ENCODE measurements around the gene WDR59. TPM values are rescaled to one million over a fixed set of nuclear protein-coding genes. Genes with fewer than 3 reads are reported as not detected.

The WDR59 gene
- total RNA-seq, 2 donors from 2014 or later, result 29.6 to 59.3 TPM

DNA sequence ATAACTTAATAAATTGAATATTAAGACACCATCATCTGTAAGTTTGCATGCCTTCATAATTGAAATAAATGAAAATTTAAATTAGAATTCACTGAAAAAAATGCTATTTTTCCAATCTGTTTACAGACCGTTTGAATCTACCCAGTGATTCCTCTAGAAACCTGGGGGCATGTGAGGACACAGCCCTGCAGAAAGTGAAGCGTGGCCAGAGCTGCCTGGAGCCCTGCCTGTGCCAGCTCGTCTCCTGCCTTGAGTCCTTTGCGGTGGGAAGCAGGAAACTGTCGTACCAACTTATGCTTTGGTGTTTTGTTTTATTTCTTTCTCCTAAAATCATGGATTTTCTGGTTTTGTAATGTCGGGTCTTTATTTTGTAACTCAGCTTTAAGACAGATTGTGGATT, 142.5 kb downstream of the WDR59 start:
- Histone ChIP-seq H3K27me3 (no peaks in the 10 kb centered on the region), H3K4me3 (no peak overlapping the region), H3K4me1 (no peaks in the 10 kb centered on the region), H3K9me3 (no peaks in the 10 kb centered on the region), H3K36me3 (replicated peaks in 1 of 2; ENCODE audit: insufficient read depth in 1 of 2, low read depth in 2 of 2) (no peaks in the 10 kb centered on the region), H3K27ac (no peak overlapping the region)
- intact Hi-C loops (cut with DNase I), result no loop called here
- WGBS, 2 donors, result 53 to 73% methylated on average over 6 of the region's 6 CpGs
- DNase-seq (no peak), ATAC-seq (no peak)
- no peak for TF ChIP-seq POLR2A (IDR thresholded peaks at IDR 0.05)
- TF ChIP-seq, protein P1, sequence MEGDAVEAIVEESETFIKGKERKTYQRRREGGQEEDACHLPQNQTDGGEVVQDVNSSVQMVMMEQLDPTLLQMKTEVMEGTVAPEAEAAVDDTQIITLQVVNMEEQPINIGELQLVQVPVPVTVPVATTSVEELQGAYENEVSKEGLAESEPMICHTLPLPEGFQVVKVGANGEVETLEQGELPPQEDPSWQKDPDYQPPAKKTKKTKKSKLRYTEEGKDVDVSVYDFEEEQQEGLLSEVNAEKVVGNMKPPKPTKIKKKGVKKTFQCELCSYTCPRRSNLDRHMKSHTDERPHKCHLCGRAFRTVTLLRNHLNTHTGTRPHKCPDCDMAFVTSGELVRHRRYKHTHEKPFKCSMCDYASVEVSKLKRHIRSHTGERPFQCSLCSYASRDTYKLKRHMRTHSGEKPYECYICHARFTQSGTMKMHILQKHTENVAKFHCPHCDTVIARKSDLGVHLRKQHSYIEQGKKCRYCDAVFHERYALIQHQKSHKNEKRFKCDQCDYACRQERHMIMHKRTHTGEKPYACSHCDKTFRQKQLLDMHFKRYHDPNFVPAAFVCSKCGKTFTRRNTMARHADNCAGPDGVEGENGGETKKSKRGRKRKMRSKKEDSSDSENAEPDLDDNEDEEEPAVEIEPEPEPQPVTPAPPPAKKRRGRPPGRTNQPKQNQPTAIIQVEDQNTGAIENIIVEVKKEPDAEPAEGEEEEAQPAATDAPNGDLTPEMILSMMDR (IDR thresholded peaks at IDR 0.05), result no peak

DNA sequence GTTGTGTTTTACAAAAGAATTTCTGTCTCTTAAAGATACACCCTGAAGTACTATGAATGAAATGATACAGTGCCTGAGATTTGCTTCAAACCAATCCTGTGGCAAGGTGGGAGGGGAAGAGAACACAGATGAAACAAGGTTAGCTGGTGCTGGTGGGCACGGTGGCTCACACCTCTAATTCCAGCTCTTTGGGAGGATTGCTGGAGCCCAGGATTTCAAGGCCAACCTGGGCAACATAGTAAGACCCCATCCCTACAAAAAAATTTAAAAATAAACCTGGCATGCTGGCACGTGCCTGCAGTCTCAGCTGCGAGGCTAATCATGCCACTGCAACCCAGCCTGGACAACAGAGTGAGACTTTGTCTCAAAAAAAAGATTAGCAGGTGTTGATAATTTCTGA, 143.0 kb downstream of the WDR59 start:
- no peak for ATAC-seq
- TF ChIP-seq, protein P1 (IDR thresholded peaks at IDR 0.05), result no peak
- TF ChIP-seq POLR2A (IDR thresholded peaks at IDR 0.05), result no peak
- Histone ChIP-seq H3K4me3 (no peak overlapping the region), H3K4me1 (no peaks in the 10 kb centered on the region), H3K36me3 (replicated peaks in 1 of 2; ENCODE audit: insufficient read depth in 1 of 2, low read depth in 2 of 2) (no peaks in the 10 kb centered on the region), H3K27ac (no peak overlapping the region), H3K27me3 (no peaks in the 10 kb centered on the region), H3K9me3 (no peaks in the 10 kb centered on the region)
- no peak for DNase-seq
- intact Hi-C loops (cut with DNase I), result no loop called here
- WGBS, 2 donors, result 48 to 49% methylated on average over 3 of the region's 3 CpGs

DNA sequence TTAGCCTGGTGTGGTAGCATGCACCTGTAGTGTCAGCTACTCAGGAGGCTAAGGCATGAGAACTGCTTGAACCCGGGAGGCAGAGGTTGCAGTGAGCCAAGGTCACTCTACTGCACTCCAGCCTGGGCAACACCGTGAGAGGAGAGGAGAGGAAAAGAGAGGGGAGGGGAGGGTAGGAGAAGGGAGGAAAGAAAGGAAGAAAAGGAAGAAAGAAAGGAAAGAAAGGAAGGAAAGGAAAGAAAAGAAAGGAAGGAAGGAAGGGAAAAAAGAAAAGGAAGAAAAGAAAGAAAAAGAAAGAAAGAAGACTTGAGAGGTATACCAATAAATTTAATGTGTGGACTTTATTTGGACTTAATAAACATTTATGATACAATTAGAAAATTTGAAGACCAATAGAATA, 143.5 kb downstream of the WDR59 start:
- Histone ChIP-seq H3K4me3 (no peak overlapping the region), H3K27ac (no peak overlapping the region), H3K4me1 (no peaks in the 10 kb centered on the region), H3K27me3 (no peaks in the 10 kb centered on the region), H3K36me3 (replicated peaks in 1 of 2; ENCODE audit: insufficient read depth in 1 of 2, low read depth in 2 of 2) (no peaks in the 10 kb centered on the region), H3K9me3 (no peaks in the 10 kb centered on the region)
- no peak for TF ChIP-seq POLR2A (IDR thresholded peaks at IDR 0.05)
- TF ChIP-seq, protein P1 (IDR thresholded peaks at IDR 0.05), result no peak
- WGBS, 2 donors, result 35 to 58% methylated on average over 2 of the region's 2 CpGs
- ATAC-seq (no peak), DNase-seq (no peak)
- intact Hi-C loops (cut with DNase I), result no loop called here

DNA sequence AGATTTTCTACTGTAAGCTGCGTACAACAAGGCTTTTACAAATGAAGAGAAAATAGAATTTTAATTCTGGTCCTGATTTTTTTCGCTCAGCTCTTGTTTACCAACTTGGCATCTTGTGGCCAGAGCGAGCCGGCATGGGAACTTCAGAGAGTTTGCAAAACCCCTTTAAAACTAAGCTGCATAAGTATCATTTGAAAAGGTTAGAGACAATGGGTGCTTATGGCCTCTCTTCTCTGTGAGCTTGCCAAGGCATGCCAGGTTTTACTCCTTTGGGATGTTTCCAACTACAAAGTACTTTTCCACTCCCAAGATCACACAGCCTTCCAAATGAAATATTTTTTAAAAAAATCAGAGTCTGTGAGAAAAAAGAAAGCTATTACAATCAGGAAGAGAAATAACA, 147.9 kb downstream of the WDR59 start:
- DNase-seq (no peak), ATAC-seq (no peak)
- no peaks in the 10 kb centered on the region for H3K27me3 ChIP-seq
- H3K9me3 ChIP-seq, result no peaks in the 10 kb centered on the region
- H3K27ac ChIP-seq, result peak overlapping the region in 1 of 4 donors; percentile 30
- no peak overlapping the region for H3K4me3 ChIP-seq
- WGBS, 2 donors, result 62 to 66% methylated on average over 4 of the region's 4 CpGs
- no peaks in the 10 kb centered on the region for H3K4me1 ChIP-seq
- no peaks in the 10 kb centered on the region for H3K36me3 ChIP-seq (replicated peaks in 1 of 2; ENCODE audit: insufficient read depth in 1 of 2, low read depth in 2 of 2)
- TF ChIP-seq, protein P1 (IDR thresholded peaks at IDR 0.05), result no peak
- TF ChIP-seq POLR2A (IDR thresholded peaks at IDR 0.05), result no peak
- intact Hi-C loops (cut with DNase I), result no loop called here

DNA sequence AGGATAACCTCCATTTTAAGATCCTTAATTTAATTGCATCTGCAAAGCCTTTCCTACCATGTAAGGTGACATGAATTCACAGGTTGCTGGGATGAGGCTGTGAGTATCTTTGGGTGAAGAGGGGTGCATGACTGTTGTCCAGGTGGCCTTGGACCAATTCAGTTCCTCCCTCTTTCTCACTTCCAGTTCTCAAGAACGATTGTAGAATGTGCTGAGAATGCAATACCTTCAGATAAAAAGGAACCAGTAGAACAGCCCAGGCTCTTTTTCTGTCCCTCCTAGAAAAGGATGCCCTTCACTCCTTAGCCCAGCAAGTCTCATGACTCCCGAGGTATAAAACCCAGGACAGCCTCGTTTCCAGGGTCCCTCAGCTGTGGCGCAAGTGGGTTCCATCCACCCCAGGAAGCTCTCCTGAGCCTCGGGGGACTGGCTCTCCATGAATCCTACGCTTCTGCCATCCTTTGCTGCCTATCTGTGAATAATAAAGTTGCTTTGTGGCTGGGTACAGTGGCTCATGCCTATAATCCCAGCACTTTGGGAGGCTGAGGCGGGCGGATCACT, 148.7 kb downstream of the WDR59 start:
- no peak for DNase-seq
- TF ChIP-seq POLR2A (IDR thresholded peaks at IDR 0.05), result no peak
- TF ChIP-seq, protein P1 (IDR thresholded peaks at IDR 0.05), result no peak
- no peak for ATAC-seq
- no peaks in the 10 kb centered on the region for H3K36me3 ChIP-seq (replicated peaks in 1 of 2; ENCODE audit: insufficient read depth in 1 of 2, low read depth in 2 of 2)
- H3K9me3 ChIP-seq, result no peaks in the 10 kb centered on the region
- 76 to 84% methylated on average over 8 of the region's 8 CpGs for WGBS, 2 donors
- intact Hi-C loops (cut with DNase I), result no loop called here
- H3K4me1 ChIP-seq, result no peaks in the 10 kb centered on the region
- no peaks in the 10 kb centered on the region for H3K27me3 ChIP-seq
- H3K4me3 ChIP-seq, result no peak overlapping the region
- no peak overlapping the region for H3K27ac ChIP-seq
